ENCODE measurements around the gene EP400.
"Not testable (repeated sequence)": the region's sequence is repeated elsewhere in the genome, so short reads cannot be mapped to it uniquely, and the experiment has no call there.

The EP400 gene

DNA sequence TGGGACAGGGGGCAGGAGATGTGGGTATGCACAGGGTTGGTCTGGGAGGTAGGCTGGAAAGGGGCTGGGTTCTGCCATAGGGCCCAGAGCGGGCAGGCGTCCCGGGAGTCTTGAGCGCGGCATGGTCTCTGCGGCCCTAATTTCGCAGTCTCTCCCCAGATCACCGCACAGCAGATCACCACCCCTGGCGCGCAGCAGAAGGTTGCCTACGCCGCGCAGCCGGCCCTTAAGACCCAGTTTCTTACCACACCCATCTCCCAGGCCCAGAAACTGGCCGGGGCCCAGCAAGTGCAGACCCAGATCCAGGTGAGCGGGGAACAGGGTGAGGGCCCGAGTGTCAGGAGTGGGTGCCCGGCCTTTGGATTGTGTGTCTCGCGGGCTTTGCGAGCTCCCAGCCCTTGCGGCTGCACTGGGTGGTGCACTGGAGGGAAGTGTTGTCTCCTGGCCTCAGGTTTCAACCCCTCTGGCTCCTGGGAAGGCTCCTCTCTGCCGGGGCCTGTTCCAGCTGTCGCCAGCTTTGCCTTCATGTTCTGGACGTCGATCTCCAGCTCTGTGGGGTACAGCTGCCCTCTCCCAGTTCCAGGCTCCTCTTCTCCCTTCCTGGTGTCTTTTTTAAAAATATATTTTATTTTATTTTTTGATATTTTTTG lies 119.7 kb downstream of the EP400 start:
- no peak for DNase-seq

DNA sequence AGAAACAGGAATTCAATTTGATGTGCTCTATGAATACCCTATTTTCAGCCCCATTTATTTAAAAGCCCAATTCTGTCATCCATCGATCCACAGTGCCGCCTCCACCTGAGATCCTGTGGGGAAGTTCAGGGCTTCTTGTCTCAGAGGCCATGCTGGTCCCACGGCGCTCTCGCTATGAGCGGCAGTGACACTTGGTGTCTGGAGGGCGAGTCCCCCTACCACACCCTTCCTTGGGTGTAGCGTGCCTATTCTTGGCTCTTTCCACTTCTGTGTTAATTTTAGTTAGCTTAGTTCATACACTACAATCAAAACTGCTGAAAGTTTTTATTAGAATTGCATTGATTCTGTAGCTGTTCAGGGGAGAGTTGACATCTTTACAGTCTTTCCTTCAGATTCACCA lies 120.6 kb downstream of the EP400 start:
- DNase-seq, result no peak

DNA sequence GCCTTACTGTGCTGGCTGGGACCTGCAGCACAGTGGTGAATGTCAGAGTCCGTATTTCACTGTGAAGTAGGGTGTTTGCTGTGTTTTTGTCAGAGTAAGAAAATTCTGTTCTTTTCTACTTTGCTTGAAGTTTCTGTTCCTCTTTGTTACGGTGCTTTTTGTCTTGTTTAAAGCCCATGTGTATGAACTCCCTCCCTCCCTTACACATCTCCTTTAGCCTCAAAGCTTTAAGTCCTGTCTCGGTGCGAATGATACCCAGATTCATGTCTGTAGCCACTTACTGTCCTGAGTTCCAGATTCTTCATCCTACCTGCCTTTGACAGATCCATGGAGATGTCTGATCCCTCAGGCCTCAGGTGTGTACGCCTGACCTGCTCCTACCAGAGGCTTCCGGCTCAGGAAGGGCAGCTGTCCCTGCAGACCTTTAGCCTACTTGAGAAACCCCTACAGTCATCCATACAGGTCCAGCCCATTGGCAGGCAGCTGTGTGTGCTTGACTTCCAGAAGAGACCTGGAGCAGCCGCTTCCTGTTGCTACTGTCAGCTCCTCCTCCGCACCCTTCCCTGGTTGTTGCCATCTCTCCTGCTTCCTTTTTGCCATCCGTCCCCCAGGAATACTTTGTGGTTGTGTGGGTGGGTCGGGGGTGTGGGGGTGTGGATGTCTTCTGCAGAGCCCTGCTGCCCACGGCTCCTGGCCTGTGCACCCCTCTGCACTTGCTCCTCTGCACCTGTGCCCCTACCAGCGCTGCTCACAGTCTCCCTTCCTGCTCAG lies 121.5 kb downstream of the EP400 start:
- DNase-seq, result peak in 2 of 3 donors; percentile 10 to 34

DNA sequence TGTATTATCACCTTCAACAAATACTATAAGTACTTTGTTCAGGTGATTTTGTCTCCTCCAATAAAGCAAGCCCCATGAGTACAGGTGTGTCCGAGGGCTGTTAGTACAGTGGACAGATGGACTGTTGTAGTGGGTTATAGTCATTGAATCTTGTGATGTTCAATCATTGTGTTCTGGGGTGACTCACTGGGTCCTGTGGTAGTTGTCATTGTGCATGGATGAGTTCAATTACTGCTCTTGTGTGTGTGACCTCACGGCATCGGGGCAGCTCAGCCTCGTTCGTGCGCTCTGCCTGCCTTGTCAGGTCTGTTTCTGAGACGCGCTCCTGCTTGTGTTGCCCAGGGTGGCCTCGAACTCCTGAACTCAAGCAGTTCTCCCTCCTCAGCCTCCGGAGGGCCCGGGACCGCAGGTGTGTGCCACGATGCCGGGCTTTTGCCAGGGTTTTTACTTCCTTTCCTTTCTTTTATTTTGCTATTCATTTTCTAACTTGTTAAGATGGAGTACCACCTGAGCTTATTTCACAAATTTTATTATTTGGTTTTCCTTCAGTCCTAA lies 122.2 kb downstream of the EP400 start:
- peak in 2 of 3 donors; percentile 22 to 24 for DNase-seq

DNA sequence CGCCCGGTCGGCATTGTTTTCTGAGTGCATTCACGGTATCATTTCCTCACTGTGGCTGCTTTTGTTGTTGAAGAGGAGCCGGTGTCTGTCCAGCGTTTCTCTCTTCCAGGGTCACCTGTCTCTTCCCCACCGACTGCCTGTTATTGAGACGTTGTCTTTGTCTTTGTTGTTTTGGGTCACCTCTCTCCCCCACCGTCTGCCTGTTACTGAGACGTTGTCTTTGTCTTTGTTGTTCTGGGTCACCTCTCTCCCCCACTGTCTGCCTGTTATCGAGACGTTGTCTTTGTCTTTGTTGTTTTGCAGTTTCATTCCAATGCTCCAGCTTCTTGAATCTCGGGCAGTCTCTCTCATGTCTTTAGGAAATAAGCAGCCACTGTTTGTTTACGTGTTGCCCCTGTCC lies 124.5 kb downstream of the EP400 start:
- no peak for DNase-seq

DNA sequence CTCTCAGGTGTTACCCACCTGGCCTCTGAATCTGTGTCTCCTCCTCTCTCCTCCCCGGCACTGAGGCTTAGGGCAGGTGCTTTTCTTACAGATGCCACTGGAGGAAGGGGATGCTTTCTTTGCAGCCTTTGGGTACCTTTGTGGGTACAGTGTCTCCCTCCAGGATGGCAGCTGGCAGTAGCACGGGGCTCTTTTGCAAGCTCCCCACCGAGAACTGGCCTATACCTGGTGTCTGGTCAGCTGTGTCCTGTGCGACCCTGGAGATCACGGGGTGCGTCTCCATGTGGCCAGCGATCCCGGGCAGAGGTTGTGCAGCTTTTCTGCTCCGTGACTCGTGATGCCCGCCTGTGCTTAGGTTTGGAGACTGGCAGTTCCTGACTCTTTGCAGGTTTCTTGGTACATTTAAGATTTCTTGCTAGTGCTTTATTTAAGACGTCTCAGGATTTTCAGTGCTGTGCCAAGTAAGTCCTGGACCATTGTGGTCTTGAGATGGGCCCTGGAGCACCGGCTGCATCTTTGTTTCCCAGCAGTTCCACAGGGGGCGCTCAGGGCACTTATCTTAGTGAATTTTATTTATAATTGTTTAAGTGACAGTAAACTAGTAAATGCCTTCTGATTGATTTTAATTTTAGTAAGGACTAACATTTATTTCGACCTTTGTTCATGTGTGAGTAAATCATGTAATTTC lies 125.4 kb downstream of the EP400 start:
- DNase-seq, result no peak

DNA sequence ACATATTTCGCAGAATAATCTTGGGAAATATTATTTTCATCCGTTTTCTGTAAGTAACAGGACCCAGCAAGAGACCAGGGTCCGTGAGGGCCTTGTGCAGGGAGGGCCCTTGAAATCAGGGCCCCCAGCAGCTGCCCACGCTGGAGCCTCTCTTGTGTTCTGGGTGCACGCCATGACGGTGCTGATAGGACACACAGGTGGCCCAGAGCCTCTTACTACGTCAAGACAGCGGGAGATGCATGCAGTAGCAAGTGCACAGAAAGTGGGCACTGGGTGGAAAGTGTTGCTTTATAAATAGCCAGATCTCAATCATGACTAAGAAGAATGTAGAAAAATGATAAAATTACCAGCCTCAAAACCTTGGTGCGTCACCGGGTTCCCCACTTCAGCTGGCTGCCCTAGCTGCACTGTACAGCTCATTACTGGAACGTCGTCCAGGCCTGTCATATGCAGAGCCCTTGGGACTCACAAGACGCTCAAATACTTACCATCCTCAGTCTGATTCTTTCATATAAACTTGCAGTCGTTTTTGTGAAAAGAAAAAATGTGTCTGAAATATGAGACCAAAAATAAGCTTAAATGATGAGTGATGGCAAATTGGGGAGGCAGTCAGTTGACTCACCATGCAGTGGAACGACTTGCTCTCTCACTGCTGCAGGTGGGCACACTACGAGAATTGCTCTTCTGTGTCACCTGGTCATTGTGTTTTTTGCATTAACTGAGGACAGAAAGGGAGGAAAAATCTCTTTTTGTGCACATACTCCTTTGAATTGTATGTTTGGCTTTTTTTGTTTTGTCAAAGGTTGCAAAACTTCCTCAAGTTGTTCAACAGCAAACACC lies 126.2 kb downstream of the EP400 start:
- DNase-seq, result no peak

DNA sequence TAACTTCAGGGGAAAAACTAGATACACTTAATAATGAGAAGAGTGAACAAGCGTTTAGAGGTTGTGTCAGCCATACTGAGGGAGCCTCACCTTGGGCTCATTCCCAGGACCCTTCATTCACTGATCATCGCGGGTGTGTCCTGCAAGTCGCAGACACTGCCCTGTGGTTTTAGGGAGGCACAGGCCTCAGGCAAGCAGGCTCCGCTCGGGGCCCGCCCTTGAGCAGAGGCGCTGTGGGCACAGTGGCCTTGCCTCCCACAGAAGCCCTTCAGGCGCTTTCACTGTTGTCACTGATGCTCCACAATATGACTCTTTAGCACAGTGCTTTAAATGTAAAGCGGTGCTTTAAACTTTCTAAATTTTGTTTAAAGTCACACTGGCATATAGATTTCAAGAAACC lies 127.0 kb downstream of the EP400 start:
- DNase-seq, result no peak

DNA sequence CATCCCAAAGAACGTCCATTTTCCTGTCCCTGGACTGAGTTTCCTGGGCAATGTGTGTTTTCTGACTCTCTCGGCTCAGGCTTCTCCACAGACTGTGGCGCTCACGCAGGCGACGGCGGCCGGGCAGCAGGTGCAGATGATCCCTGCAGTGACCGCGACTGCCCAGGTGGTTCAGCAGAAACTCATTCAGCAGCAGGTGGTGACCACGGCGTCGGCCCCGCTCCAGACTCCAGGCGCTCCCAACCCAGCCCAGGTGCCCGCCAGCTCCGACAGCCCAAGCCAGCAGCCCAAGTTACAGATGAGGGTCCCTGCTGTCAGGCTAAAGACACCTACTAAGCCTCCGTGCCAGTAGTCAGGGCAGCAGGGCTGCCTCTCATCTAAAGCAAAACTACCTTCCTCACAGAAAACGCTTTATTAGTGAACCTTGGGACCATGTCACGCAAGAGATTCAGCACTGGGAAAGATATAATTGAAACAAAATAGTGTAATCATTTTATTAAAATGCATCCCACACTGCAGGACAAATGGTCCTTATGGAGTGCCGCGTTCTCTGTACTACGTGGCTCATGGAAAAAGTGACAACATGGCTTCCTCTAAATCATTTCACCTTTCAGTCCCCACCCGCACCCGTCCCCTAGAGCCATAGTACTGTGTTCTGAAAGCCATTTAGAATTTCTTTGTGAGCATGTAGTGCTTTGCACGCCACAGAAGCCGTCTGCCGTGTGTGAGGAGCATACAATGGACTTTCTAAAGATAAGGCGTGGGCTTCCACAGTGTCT lies 127.8 kb downstream of the EP400 start:
- no peak for DNase-seq

DNA sequence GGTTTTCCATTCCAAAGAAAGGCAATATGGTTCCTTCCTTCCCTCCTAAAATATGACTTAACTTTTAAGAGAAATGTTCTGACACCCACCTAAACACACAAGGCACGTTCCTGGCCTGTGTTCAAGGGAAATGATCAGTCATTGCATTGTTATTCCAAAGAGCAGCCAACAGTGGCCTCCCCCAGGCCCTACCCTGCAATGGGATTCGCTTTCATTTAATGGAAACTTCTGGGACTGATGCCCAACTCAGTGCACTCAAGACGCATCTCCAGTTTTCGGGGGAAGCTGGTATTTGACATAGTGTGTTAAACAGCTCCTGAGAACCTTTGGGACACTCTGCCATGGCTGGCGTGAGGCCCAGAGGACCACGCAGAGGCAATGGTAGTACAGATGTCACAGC lies 128.4 kb downstream of the EP400 start:
- DNase-seq, result no peak

DNA sequence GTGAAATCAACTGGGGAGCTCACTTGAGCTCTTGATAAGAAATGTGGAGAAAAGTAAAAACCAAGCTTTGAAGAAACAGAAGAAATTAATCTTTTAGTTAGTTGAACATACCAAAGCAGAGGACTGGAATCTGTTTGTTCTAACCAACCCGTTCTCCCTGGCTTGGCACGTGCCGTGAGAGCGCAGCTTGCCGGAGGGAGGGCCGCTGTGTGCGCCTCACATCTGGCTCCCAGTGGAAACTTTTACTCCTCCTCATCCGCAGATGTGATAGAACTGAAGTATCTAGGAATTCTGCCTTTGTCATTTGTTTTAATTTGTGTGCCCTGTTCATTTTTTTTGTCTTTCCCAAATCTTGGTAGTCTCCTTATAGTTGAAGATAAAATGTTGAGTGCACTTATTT lies 129.5 kb downstream of the EP400 start:
- no peak for DNase-seq

DNA sequence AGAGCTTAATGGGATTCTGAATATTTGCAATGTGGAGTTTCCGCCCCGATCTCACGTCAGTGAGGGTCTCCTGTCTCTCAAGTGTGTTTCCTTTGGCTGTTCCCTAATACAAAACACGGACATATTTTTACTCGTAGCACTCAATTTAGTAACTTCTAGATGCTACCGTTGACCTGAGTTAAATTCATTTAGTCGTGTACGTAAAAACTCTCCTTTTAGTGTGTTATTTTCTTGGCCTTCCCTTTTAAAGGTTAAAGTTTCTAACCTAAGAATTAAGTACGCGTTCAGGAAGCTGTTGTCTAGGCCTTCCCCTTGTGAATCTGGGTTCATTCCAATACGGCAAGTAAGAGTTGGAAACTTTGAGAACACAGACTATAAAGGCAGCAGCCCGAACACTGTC lies 130.0 kb downstream of the EP400 start:
- no peak for DNase-seq

DNA sequence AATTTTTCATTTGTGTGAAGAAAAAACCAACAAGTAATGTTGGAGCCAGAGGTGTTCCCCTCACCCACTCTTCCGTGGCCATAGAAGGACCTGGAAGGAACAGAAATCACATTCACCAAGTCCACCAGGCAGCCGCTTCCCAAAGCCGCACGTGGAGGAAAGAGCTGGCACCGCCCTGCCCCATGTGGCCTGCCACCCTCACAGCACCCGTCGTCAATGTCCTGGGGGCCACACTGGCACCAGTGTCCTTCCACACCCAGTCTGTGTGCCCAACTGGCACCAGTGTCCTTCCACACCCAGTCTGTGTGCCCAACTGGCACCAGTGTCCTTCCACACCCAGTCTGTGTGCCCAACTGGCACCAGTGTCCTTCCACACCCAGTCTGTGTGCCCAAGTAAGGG lies 130.8 kb downstream of the EP400 start:
- DNase-seq, result not testable (repeated sequence)

DNA sequence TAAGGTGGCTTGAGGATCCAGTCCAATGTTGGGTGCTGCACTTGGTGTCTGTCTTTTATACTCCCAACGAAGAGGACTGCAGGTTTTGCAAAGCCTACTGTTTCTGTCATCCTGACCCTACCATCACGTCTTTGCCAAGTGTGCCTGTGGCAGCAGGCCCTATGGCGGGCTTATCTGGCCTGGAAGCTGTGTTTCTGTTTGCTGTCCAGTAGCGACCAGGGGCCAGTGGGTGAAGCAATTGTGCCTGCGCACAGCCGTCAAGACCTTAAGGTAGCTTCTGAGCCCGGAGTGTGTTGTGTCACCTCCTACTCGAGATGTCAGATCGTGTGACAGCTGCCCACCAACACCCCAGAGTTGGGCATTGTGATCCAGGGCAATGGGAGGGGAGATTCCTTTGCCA lies 131.7 kb downstream of the EP400 start:
- no peak for DNase-seq

DNA sequence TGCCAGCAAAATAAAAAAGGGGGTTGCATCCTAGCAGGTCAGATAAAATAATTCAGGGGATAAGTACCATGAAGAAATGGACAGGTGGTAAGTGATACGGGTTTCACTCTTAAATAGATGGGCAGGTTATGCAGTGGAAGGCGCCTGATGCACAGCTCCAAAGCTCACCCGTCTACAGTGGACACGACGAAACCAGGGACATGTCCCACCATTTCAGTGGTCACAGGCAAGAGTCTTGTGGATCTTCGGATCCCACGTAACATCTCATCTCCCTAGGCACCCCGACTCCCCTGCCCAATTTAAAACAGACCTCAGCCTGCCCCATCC lies 133.8 kb downstream of the EP400 start:
- DNase-seq, result no peak

DNA sequence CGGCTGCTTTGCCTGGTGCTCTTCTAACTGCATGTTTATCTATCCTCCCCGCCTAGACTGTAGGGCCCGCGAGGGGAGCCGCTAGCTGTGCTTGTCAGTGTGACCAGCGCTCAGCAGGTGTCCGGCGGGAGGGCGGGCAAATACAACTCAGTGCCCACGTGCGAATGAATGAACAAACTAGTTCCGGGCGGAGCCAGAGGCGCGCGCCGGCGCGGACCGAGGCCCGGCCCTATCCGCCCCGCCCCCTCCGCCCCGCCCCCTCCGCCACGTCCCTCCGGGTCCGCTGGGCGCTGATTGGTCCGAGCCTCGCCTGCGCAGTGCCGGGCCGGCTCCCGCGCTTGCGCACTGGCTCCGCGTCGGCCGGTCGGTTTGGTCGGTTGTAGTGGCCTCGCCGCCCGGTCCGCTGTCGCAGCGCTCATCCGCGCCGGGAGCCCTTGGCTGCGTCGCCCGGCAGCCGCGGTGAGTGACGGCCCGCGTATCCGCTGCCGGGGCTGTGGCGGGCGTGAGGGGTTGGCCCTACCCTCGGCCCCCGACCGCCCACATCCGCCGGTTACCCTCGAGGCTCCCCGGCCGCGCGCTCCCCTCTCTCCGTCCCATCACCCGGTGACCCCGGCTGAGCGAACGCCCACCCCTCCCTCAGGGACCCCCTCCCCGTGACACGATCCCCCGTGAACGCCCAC lies 134.3 kb downstream of the EP400 start:
- peak; percentile 93 to 97 (median 97) for DNase-seq

DNA sequence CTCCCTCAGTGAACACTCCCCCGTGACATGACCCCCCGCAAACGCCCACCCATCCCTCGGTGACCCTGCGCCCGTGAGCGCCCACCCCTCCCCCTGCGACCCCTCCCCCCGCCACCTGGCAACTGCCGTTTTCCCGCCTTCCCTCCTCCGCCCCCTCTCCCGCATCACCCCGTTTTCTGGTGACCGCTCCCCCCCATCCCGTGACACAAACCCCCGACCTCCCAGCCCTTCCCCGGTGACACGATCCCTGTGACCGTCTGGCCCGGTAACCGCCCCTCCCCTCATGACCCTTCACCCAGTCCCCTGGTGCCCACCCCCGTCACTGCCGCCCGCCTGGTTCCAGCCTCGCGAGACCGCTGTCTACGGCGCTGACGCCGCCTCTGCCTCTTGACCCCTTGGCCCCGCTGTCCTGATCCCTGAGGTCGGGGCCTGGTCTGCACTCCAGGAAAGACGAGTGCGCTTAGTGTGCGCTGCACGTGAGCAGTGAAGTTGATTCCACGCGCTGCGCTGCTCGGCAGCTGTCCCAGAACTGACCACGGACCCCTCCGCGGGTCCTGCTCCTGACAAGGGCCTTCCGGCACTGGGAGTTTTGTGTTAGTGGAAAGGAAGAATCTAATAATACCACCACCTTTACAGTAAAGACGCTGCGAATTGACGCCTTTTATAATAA lies 135.0 kb downstream of the EP400 start:
- DNase-seq, result peak; percentile 76 to 86 (median 80)

DNA sequence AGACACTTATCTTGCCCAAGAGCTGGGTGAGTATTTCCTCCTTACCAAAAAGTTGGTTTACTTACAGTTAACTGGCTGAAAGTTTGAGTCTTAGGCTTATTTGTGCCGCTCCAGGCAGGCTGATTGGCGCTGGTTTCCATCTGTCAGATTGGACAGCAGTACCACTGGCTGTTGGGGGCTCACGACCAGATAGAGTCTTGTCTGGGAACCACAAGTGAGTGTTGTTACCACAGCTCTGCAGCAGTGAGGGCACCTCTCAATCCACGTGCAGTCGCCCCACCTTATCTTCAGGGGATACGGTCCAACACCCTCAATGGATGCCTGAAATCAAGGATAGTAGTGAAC lies 135.5 kb downstream of the EP400 start:
- no peak for DNase-seq

DNA sequence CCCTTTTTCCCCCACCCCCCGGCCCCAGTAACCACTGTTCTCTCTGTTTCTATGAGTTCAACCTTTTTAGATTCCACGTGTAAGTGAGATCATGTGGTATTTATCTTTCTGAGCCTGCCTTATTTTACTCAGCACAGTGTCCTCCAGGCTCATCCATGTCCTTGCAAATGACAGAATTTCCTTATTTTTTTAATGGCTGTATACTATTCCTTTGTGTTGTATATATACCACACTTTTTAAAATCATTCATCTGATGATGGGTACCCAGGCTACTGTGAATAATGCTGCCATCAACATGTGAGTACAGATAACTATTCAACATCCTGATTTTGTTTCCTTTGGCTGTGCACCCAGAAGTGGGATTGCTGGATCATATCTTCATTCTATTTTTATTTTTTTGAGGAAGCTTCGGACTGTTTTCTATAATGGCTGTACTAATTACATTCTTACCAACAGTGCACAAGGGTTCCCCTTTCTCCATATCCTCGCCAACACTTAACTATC lies 139.7 kb downstream of the EP400 start:
- DNase-seq, result peak in 1 of 3 donors; percentile 10

DNA sequence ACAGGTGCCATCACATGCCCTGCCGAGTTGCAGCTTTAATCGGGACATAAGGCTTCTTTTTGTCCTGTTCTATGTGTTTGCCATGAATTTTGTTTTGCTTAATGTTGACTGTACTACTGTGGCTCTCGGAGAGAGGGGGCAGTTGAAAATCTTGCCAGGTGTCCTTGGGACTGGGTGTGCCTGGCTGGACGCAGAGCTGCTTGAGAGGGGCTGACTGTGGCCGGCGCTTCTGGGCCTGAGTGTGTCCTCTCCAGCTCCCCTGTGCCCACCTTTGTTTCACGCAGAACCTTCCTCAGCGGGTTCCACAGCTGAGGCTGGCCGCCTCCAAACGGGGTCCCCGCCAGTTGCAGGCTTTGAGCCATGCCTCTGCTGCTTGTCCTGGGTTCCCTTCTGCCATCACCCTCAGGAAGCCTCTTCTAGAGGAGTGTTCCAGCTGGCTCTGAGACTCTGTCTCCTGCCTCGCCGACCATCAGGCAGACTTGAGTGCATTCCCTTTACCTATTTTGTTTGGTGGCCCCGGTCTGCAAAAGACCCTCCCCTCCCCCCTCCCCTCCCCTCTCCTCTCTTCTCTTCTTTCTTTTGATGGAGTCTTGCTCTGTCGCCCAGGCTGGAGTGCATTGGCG lies 144.6 kb downstream of the EP400 start:
- DNase-seq, result no peak
